Activated T-helper 17 cell treated with anti-CD3 and anti-CD28 coated beads, Interleukin-2, amount 50 U/mL, for 72 hours (primary cell): Measurements from ENCODE around the gene CCDC159. TPM values are rescaled to one million over a fixed set of nuclear protein-coding genes. Genes with fewer than 3 reads are reported as not detected.
A peak's percentile ranks its signal among the peaks of the same experiment; 100 is the strongest.
"Not testable (repeated sequence)": the region's sequence is repeated elsewhere in the genome, so short reads cannot be mapped to it uniquely, and the experiment has no call there.

ENCODE experiments used
- ATAC-seq: fragments of 150-1000 bp; cut with Tn5 transposase; replicated peaks from 2 replicates; pipeline ENCODE4 v1.10.0; 2021; ENCODE audit warnings: mild to moderate bottlenecking, moderate library complexity
- H3K27ac Mint-ChIP-seq: one replicate; pipeline ENCODE4 v1.8.0; 2022; ENCODE audit warnings: mixed read lengths
- H3K27me3 Mint-ChIP-seq: one replicate; pipeline ENCODE4 v1.8.0; 2022; ENCODE audit warnings: mixed read lengths
- H3K36me3 Mint-ChIP-seq: one replicate; pipeline ENCODE4 v1.8.0; 2022; ENCODE audit warnings: low read depth, mild to moderate bottlenecking, mixed read lengths
- H3K4me1 Mint-ChIP-seq: one replicate; pipeline ENCODE4 v1.8.0; 2022; ENCODE audit warnings: mixed read lengths
- H3K4me3 Mint-ChIP-seq: one replicate; pipeline ENCODE4 v1.8.0; 2022; ENCODE audit warnings: mild to moderate bottlenecking, mixed read lengths
- H3K9me3 Mint-ChIP-seq: one replicate; pipeline ENCODE4 v1.8.0; 2022; ENCODE audit warnings: mixed read lengths
- total RNA-seq, 2 donors: library from RNA; stranded (reverse); gene quantifications; one replicate each; pipeline ENCODE4 v1.2.3, GENCODE V29; 2022

Gene CCDC159, protein sequence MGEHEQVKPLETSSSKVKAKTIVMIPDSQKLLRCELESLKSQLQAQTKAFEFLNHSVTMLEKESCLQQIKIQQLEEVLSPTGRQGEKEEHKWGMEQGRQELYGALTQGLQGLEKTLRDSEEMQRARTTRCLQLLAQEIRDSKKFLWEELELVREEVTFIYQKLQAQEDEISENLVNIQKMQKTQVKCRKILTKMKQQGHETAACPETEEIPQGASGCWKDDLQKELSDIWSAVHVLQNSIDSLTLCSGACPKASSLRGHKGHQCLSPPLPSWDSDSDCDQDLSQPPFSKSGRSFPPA
- 10 to 100 TPM; 17.4 to 45.4 TPM for total RNA-seq

- Mint-ChIP-seq H3K27me3 (no peaks in the 10 kb centered on the region), H3K4me3 (peak within 1 kb of the TSS; percentile 94), H3K27ac (peak within 1 kb of the TSS; percentile 91), H3K36me3 (no peaks in the 10 kb centered on the region), H3K9me3 (no peaks in the 10 kb centered on the region), H3K4me1 (peaks cover 9% of the 10 kb centered on the region)
- ATAC-seq: peak; percentile 99
These were observed at the start of gene CCDC159, which contains the start of gene TMEM205 for GRCh38 chr19:11346104-11346940. Gene CCDC159 (plus strand): TSS chr19:11346519. CDS start chr19:11346607, 88 bp downstream. Gene TMEM205 (minus strand): TSS chr19:11346268. CDS start chr19:11345619, 649 bp downstream.

DNA sequence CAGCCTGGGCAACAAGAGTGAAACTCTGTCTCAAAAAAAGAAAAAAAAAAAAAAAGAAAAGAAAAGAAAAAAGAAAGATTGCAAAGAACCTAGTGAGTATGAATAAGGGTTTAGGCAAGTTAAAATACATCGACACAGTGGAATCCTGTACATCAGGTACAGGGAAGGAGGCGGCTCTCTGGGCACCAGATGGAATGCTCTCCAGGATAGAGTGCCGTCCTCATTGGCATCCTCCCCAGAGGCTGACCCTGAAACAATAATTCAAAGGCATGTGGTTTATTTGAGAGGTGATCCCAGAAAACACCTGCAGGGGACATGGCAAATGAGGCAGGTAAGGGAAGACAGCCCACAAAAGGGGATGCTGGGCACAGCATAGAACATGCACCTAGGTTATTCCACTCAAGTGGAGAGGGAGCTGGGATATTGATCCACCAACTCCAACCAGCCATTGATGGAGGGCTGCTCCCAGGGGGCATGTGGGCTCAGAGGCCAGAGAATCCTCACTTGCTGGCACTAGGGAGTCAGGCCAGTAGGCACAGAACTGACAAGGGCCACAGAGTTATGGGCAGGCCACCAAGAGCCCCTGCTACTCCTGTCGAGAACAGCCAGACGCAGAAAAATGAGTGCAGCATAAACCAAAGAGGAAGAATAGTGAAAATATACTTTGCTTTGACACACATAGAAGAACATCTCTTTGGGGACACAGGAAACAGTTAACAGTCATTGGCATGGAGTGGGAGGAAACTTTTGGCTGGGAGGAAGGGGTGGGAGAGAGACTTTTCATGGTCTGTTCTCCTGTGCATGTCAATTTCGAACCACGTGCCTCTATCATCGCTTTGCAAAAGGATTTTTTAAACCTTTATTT lies 46.1 kb upstream of the CCDC159 start:
- no peak overlapping the region for H3K27ac Mint-ChIP-seq
- no peaks in the 10 kb centered on the region for H3K4me1 Mint-ChIP-seq
- H3K36me3 Mint-ChIP-seq: no peaks in the 10 kb centered on the region
- no peak overlapping the region for H3K4me3 Mint-ChIP-seq
- peaks cover 3% of the 10 kb centered on the region for H3K27me3 Mint-ChIP-seq
- no peak for ATAC-seq
- H3K9me3 Mint-ChIP-seq: no peaks in the 10 kb centered on the region

DNA sequence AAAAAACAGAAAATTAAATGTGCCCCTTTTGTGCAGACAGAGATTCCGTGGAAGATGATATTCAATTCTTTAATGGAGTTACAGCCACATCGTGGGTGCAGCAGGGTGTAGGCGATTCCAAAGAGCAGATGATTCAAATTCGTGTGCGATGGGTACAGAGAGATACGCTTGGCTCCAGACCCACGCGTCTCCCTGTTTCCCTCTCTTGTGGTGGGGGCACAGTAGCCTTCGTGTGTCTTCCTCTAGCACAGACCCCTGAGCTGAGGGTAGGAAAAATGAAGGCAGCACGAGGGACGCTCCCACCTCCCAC lies 45.6 kb upstream of the CCDC159 start:
- no peak for ATAC-seq
- Mint-ChIP-seq H3K27me3 (peaks cover 3% of the 10 kb centered on the region), H3K9me3 (no peaks in the 10 kb centered on the region), H3K4me3 (no peak overlapping the region), H3K27ac (no peak overlapping the region), H3K36me3 (no peaks in the 10 kb centered on the region), H3K4me1 (no peaks in the 10 kb centered on the region)

GRCh38 chr19:11304936-11305335 lies 41.4 kb upstream of the CCDC159 start:
- no peaks in the 10 kb centered on the region for H3K36me3 Mint-ChIP-seq
- no peak overlapping the region for H3K27ac Mint-ChIP-seq
- peaks cover 8% of the 10 kb centered on the region for H3K27me3 Mint-ChIP-seq
- no peak for ATAC-seq
- no peaks in the 10 kb centered on the region for H3K4me1 Mint-ChIP-seq
- H3K4me3 Mint-ChIP-seq: no peak overlapping the region
- H3K9me3 Mint-ChIP-seq: no peaks in the 10 kb centered on the region

DNA sequence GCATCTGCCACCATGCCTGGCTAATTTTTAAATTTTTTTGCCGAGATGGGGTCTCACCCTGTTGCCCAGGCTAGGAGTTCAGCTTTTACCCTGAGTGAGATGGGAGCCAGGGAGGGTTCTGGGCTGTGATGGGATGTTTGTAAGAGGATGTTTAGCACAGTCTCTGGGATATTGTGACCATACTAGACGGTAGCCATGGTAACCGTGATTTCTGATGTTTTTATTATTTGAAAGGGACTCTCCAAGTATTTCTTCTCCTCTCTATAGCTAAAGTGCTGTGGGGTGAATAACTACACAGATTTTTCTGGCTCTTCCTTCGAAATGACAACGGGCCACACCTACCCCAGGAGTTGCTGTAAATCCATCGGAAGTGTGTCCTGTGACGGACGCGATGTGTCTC lies 40.0 kb upstream of the CCDC159 start:
- Mint-ChIP-seq H3K4me1 (no peaks in the 10 kb centered on the region), H3K27me3 (peaks cover 8% of the 10 kb centered on the region)

DNA sequence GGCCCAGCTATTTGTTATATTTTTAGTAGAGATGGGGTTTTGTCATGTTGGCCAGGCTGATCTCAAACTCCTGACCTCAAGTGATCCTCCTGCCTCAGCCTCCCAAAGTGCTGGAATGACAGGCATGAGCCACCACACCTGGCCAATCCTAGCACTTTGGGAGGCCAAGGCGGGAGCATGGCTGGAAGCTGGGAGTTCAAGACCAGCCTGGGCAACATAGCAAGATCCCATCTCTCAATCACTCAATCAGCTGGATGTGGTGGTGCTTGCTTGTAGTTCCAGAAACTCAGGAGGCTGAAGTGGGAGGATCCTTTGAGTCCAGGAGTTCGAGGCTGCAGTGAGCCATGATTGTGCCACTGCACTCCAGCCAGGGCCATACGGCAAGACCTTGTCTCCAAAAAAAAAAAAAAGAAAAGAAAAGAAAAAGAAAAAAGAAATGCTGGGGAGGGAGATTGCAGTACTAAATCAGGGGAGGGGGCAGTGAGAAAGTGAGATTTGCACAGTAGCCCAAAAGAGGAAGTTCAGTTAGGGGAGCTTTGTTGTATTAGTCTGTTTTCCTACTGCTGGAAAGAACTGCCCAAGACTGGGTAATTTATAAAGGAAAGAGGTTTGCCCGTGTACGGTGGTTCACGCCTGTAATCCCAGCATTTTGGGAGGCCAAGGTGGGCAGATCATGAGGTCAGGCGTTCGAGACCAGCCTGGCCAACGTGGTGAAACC lies 25.9 kb upstream of the CCDC159 start:
- not testable (repeated sequence) for ATAC-seq, H3K27ac Mint-ChIP-seq, H3K27me3 Mint-ChIP-seq, H3K36me3 Mint-ChIP-seq, H3K4me1 Mint-ChIP-seq, H3K9me3 Mint-ChIP-seq, H3K4me3 Mint-ChIP-seq

More for the DNA sequence above, 40.0 kb upstream of the CCDC159 start:
- Mint-ChIP-seq H3K4me3 (no peak overlapping the region), H3K9me3 (no peaks in the 10 kb centered on the region), H3K27ac (no peak overlapping the region), H3K36me3 (no peaks in the 10 kb centered on the region)
- no peak for ATAC-seq

- Mint-ChIP-seq H3K4me1 (no peaks in the 10 kb centered on the region), H3K4me3 (no peak overlapping the region), H3K27ac (no peak overlapping the region), H3K36me3 (no peaks in the 10 kb centered on the region), H3K9me3 (no peaks in the 10 kb centered on the region), H3K27me3 (peaks cover 8% of the 10 kb centered on the region)
- ATAC-seq: no peak
These were observed 24.9 kb upstream of the CCDC159 start for GRCh38 chr19:11321191-11322126.

GRCh38 chr19:11322269-11323024 lies 23.9 kb upstream of the CCDC159 start:
- ATAC-seq: no peak
- Mint-ChIP-seq H3K27ac (no peak overlapping the region), H3K4me3 (no peak overlapping the region), H3K9me3 (no peaks in the 10 kb centered on the region), H3K27me3 (peaks cover 3% of the 10 kb centered on the region), H3K4me1 (no peaks in the 10 kb centered on the region), H3K36me3 (peaks cover 7% of the 10 kb centered on the region)

GRCh38 chr19:11323601-11324078 lies 22.7 kb upstream of the CCDC159 start:
- Mint-ChIP-seq H3K9me3 (no peaks in the 10 kb centered on the region), H3K27ac (no peak overlapping the region), H3K4me1 (no peaks in the 10 kb centered on the region), H3K36me3 (peaks cover 7% of the 10 kb centered on the region), H3K4me3 (peak overlapping the region; percentile 20), H3K27me3 (peaks cover 3% of the 10 kb centered on the region)
- no peak for ATAC-seq

DNA sequence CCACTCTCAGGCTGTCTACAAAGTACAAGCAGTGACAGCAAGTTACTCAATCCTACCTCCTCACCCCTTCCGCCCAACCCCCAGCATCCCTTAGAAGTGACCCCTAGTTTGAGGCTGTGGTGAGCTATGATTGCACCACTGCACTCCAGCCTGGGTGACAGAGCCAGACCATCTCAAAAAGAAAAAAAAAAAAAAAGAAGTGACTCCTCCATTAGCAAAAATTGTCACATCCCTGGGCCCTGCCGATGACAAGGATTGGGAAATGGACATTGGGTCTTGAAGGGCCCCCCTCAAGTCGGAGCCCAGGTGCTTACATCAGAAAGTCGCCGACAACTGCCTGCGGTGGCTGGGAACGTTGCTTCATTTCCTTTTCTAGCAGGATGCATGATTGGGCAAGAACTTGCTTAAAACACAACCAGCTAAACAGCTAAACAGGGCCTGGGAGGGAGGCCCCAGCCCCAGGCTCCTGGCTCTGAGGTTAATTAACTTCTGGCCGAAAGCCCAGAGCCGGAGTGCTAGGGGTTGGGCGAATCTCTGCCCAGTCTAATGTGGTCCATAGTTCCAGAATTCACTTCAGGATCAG lies 22.1 kb upstream of the CCDC159 start:
- no peaks in the 10 kb centered on the region for H3K4me1 Mint-ChIP-seq
- H3K27ac Mint-ChIP-seq: peak overlapping the region; percentile 43
- peak overlapping the region; percentile 20 for H3K4me3 Mint-ChIP-seq
- peak; percentile 46 for ATAC-seq
- H3K27me3 Mint-ChIP-seq: peaks cover 3% of the 10 kb centered on the region
- no peaks in the 10 kb centered on the region for H3K9me3 Mint-ChIP-seq
- H3K36me3 Mint-ChIP-seq: peaks cover 7% of the 10 kb centered on the region

DNA sequence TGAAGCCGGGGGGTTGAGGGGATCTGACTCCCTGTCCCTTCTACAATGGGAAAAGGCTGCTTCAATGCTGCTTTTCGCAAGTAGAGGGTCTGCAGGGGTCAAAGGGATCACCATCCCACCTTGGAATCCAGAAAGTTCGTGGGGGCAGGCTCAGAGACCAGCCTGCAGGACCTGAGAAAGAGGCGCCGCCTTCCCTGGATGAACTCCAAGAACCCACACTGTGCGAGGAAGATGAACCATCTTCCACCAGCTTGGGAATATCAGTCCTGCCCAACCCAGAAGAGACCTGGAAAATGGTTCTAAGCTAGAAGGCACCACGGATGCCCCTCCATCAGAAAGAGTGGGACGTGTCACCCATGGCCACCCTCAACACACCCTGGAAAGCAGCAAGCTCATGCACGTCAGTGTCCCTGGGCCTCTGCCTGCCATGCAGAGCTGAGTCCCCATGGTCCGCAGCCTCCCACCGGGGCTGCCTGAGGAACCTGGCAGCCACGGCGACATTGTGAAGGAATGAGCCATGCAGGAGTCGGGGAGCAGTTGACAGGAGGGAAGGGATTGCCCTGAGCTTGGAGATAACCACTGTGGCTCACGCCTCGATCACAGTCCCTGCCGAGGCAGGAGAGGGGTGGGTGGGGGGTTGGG lies 21.4 kb upstream of the CCDC159 start:
- no peaks in the 10 kb centered on the region for H3K4me1 Mint-ChIP-seq
- H3K27ac Mint-ChIP-seq: peak overlapping the region; percentile 43
- H3K27me3 Mint-ChIP-seq: peaks cover 3% of the 10 kb centered on the region
- ATAC-seq: no peak
- H3K4me3 Mint-ChIP-seq: peak overlapping the region; percentile 20
- peaks cover 7% of the 10 kb centered on the region for H3K36me3 Mint-ChIP-seq
- no peaks in the 10 kb centered on the region for H3K9me3 Mint-ChIP-seq

DNA sequence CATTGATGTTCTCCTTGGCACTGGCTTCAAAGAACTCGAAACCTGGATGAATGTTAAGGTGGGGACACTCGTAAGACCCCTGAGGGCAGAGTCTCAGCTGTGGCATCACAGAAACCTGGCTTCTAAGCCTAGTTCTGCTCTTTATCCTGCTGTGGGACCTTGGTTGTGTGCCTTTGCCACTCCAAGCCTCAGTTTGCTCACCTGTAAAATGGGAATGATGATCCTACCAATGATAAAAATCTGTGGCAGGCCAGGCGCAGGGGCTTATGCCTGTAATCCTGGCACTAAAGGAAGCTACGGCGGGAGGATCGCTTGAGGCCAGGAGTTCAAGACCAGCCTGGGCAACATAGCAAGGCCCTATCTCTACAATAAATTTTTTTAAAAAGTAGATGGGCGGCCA lies 20.8 kb upstream of the CCDC159 start:
- Mint-ChIP-seq H3K36me3 (peaks cover 7% of the 10 kb centered on the region), H3K4me3 (no peak overlapping the region), H3K27me3 (peaks cover under 1% of the 10 kb centered on the region), H3K4me1 (no peaks in the 10 kb centered on the region), H3K27ac (no peak overlapping the region), H3K9me3 (no peaks in the 10 kb centered on the region)
- ATAC-seq: no peak
